ENCODE results near the gene ZNF821. TPM values are rescaled to one million over a fixed set of nuclear protein-coding genes. Genes with fewer than 3 reads are reported as not detected.

ZNF821 gene
- total and polyA plus RNA-seq, 2 of the 8 experiments (the other 6 are each of a cell fraction or from before 2014, with no cell fraction given): 9.5 to 14.1 TPM

DNA sequence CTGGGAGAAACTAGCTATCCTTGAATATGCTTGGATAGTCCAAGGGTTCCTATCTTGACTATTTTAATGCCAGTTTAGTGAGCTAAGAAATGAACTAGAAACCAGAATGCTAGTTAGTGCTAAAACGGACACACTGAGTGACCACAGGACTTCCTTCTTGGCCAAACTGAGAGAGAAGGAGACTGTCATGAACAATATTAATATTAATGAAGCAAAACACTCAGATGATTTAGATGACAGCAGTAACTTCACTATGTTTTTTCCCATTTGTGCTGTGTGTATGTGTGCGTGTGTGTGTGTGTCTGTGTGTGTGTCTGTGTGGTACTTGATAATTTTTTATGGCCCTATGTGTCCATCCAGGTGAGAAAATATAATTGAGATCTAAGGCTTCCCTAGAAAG lies 40.4 kb downstream of the ZNF821 start (continued):
- TF ChIP-seq, protein P1, sequence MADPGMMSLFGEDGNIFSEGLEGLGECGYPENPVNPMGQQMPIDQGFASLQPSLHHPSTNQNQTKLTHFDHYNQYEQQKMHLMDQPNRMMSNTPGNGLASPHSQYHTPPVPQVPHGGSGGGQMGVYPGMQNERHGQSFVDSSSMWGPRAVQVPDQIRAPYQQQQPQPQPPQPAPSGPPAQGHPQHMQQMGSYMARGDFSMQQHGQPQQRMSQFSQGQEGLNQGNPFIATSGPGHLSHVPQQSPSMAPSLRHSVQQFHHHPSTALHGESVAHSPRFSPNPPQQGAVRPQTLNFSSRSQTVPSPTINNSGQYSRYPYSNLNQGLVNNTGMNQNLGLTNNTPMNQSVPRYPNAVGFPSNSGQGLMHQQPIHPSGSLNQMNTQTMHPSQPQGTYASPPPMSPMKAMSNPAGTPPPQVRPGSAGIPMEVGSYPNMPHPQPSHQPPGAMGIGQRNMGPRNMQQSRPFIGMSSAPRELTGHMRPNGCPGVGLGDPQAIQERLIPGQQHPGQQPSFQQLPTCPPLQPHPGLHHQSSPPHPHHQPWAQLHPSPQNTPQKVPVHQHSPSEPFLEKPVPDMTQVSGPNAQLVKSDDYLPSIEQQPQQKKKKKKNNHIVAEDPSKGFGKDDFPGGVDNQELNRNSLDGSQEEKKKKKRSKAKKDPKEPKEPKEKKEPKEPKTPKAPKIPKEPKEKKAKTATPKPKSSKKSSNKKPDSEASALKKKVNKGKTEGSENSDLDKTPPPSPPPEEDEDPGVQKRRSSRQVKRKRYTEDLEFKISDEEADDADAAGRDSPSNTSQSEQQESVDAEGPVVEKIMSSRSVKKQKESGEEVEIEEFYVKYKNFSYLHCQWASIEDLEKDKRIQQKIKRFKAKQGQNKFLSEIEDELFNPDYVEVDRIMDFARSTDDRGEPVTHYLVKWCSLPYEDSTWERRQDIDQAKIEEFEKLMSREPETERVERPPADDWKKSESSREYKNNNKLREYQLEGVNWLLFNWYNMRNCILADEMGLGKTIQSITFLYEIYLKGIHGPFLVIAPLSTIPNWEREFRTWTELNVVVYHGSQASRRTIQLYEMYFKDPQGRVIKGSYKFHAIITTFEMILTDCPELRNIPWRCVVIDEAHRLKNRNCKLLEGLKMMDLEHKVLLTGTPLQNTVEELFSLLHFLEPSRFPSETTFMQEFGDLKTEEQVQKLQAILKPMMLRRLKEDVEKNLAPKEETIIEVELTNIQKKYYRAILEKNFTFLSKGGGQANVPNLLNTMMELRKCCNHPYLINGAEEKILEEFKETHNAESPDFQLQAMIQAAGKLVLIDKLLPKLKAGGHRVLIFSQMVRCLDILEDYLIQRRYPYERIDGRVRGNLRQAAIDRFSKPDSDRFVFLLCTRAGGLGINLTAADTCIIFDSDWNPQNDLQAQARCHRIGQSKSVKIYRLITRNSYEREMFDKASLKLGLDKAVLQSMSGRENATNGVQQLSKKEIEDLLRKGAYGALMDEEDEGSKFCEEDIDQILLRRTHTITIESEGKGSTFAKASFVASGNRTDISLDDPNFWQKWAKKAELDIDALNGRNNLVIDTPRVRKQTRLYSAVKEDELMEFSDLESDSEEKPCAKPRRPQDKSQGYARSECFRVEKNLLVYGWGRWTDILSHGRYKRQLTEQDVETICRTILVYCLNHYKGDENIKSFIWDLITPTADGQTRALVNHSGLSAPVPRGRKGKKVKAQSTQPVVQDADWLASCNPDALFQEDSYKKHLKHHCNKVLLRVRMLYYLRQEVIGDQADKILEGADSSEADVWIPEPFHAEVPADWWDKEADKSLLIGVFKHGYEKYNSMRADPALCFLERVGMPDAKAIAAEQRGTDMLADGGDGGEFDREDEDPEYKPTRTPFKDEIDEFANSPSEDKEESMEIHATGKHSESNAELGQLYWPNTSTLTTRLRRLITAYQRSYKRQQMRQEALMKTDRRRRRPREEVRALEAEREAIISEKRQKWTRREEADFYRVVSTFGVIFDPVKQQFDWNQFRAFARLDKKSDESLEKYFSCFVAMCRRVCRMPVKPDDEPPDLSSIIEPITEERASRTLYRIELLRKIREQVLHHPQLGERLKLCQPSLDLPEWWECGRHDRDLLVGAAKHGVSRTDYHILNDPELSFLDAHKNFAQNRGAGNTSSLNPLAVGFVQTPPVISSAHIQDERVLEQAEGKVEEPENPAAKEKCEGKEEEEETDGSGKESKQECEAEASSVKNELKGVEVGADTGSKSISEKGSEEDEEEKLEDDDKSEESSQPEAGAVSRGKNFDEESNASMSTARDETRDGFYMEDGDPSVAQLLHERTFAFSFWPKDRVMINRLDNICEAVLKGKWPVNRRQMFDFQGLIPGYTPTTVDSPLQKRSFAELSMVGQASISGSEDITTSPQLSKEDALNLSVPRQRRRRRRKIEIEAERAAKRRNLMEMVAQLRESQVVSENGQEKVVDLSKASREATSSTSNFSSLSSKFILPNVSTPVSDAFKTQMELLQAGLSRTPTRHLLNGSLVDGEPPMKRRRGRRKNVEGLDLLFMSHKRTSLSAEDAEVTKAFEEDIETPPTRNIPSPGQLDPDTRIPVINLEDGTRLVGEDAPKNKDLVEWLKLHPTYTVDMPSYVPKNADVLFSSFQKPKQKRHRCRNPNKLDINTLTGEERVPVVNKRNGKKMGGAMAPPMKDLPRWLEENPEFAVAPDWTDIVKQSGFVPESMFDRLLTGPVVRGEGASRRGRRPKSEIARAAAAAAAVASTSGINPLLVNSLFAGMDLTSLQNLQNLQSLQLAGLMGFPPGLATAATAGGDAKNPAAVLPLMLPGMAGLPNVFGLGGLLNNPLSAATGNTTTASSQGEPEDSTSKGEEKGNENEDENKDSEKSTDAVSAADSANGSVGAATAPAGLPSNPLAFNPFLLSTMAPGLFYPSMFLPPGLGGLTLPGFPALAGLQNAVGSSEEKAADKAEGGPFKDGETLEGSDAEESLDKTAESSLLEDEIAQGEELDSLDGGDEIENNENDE (IDR thresholded peaks at IDR 0.05; ENCODE audit: insufficient replicate concordance, low read length): no peak
- no peak for TF ChIP-seq EP300 (IDR thresholded peaks at IDR 0.05; ENCODE audit: borderline replicate concordance in 1 of 2, low read depth in 2 of 2, low read length in 2 of 2)
- TF ChIP-seq CTBP2 (IDR thresholded peaks at IDR 0.05; ENCODE audit: borderline replicate concordance, insufficient read depth, insufficient read length, low read length): no peak
- no peak for TF ChIP-seq BCL11A (IDR thresholded peaks at IDR 0.05; ENCODE audit: low read depth in 2 of 2, low read length in 2 of 2)
- TF ChIP-seq KDM4A (IDR thresholded peaks at IDR 0.05; ENCODE audit: low read depth, low read length, severe bottlenecking): no peak
- TF ChIP-seq CREB1 (IDR thresholded peaks at IDR 0.05): no peak
- no peak for TF ChIP-seq BRCA1 (IDR thresholded peaks at IDR 0.05; ENCODE audit: low read depth, low read length)
- TF ChIP-seq RFX5 (IDR thresholded peaks at IDR 0.05; ENCODE audit: borderline replicate concordance, low read depth, low read length): no peak
- TF ChIP-seq CBX8 (IDR thresholded peaks at IDR 0.05; ENCODE audit: borderline replicate concordance, low read depth, low read length): no peak
- TF ChIP-seq TCF12 (IDR thresholded peaks at IDR 0.05; ENCODE audit: low read depth, low read length): no peak
- TF ChIP-seq SRF (IDR thresholded peaks at IDR 0.05; ENCODE audit: low read depth, low read length): no peak
- TF ChIP-seq MAFK (IDR thresholded peaks at IDR 0.05; ENCODE audit: low read depth, low read length): no peak
